ENCODE results near the gene HAUS2.
"Not testable (repeated sequence)": the region's sequence is repeated elsewhere in the genome, so short reads cannot be mapped to it uniquely, and the experiment has no call there.

HAUS2 gene

GRCh38 chr15:42548249-42549031, at the start of gene HAUS2, which contains the start of gene LRRC57:
Gene HAUS2, plus strand, starts transcription at chr15:42548838. Its CDS starts 35 bp downstream, at chr15:42548873.
Gene LRRC57, minus strand, starts transcription at chr15:42548793. Its CDS starts 359 bp downstream, at chr15:42548434.
- DNase-seq (ENCODE audit: low read depth in 1 of 2, low spot score in 1 of 2) = peak; percentile 74 to 78

DNA sequence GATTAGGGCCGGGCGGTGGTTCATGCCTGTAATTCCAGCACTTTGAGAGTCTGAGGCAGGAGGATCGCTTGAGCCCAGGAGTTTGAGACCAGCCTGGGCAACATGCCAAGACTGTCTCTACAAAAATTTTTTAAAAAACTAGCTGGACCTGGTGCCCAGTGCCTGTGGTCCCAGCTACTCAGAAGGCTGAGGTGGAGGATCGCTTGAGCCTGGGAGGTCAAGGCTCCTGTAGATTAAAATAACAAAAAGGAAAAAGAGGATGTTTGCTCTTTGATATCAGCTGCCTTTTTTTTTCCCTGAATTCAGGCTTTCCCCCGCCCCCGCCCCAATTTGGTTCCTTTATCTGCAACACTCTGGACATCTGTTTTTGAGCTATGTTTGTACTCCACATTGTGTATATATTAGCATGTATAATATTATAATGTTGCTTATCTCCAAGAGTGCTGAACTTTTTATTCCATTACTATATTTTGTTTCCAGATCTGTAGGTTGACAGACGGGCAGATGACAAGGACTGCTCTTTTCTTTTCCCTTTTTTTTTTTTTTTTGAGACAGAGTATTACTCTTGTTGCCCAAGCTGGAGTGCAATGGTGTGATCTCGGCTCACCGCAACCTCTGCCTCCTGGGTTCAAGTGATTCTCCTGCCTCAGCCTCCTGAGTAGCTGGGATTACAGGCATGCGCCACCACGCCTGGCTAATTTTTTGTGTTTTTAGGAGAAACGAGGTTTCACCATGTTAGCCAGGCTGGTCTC, 48.6 kb upstream of the HAUS2 start:
- DNase-seq (ENCODE audit: low read depth in 1 of 2, low spot score in 1 of 2) = no peak

DNA sequence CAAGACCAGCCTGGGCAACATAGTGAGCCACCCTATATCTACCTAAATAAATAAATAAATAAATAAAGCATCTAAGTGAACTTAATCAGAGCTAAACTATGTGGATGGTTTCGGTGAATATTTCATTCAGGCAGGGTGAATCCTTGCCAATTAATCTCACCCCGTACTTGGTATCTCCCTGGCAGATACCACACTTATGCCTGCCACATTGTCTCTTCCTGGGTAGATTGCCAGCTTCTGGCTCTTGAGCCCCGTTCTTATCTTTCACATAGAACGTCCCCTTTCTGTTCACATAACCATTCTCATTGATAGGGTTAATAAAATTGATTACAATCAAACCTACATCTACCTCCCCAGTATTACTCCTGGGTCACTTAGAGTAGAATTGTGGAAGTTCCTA, 46.2 kb upstream of the HAUS2 start:
- no peak for DNase-seq (ENCODE audit: low read depth in 1 of 2, low spot score in 1 of 2)

- no peak for DNase-seq (ENCODE audit: low read depth in 1 of 2, low spot score in 1 of 2)
Measured at GRCh38 chr15:42503825-42504224, 44.8 kb upstream of the HAUS2 start.

GRCh38 chr15:42504631-42505030, 44.0 kb upstream of the HAUS2 start:
- DNase-seq (ENCODE audit: low read depth in 1 of 2, low spot score in 1 of 2) = no peak

GRCh38 chr15:42507514-42507913, 41.1 kb upstream of the HAUS2 start:
- DNase-seq (ENCODE audit: low read depth in 1 of 2, low spot score in 1 of 2) = no peak

- DNase-seq (ENCODE audit: low read depth in 1 of 2, low spot score in 1 of 2) = no peak
Measured at GRCh38 chr15:42508263-42508690, 40.4 kb upstream of the HAUS2 start.

DNA sequence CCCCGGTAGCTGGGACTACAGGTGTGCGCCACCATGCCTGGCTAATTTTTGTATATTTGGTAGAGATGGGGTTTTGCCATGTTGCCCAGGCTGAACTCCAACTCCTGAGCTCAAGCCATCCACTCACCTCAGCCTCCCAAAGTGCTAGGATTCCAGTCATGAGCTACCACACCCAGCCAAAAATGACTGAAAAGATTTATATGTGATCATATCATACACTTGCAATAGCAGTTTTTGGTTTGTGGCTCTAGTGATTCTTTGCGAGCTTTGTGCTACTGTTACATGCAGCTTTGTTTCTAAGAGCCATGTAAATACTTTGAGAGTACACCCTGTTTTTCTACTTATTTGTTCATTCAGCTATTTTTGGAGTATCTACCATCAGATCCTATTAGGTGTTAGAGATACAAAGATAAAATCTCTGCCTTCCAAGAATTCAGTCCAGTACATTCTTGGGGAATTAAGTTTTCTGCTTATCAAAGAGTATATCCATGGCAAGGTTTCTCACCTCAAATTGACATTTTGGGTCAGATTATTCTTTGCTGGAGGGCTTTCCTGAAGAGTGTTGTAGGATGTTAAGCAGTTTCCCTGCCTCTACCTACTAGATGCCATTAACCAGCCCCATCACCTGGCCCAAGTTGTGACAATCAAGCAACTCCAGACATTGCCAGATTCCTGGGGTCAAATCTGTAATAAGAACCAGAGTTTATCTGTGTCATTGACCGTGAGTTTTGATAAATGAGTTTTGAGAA, 38.2 kb upstream of the HAUS2 start:
- no peak for DNase-seq (ENCODE audit: low read depth in 1 of 2, low spot score in 1 of 2)

DNA sequence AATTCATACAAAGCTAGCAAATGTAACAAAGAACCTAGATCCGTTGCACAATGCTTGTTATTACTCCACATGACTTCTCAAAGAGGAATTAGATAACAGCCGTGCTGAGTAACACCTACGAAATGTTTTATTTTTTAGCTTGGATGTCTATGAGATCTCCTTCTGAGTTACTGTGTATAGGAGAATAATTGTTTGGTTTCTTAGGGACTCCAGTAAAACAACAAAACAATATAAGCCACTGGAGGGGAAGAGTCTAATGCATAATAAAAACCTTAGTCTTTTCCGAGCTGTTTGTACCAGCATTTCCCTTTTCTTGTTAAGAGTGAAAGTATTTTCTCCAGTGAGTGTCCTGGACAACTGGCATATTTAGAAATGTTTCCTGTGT, 37.6 kb upstream of the HAUS2 start:
- no peak for DNase-seq (ENCODE audit: low read depth in 1 of 2, low spot score in 1 of 2)

DNA sequence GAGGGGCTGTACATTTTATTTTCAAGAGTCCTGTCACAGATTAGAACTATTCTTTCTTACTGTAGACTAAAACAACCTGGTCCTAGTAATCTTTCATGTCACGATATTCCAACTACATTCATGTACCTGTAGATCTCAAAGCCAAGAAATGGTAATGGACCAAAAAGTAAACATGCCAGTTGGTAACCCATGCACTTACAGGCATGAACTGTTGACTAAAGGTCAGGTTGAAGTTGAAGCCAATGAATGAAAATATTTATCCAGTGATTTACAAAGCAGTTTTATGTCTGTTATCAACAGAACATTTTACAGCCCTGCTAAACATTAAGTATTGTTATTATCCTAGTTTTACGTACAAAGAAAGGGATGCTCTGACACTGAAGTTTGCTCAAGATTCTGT, 25.3 kb upstream of the HAUS2 start:
- no peak for DNase-seq (ENCODE audit: low read depth in 1 of 2, low spot score in 1 of 2)

DNA sequence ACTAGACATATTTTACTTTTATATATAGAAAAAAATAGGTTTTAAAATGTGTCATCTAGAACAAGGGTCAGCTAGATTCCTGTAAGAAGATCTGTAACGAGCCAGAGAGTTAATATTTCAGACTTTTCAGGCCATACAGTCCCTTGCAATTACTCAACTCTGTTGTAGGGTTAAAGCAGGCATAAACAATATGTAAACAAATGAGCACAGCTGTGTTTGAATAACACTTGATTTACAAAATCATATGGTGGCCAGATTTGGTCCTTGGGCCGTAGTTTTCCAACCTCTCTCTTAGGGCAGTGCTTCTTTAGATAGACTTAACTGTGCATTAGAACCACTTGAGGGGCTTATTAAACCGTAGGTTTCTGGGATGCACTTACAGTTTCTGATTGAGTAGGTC, 19.7 kb upstream of the HAUS2 start:
- no peak for DNase-seq (ENCODE audit: low read depth in 1 of 2, low spot score in 1 of 2)

- no peak for DNase-seq (ENCODE audit: low read depth in 1 of 2, low spot score in 1 of 2)
Measured at GRCh38 chr15:42533246-42533645, 15.4 kb upstream of the HAUS2 start.

GRCh38 chr15:42544853-42545629, 3.6 kb upstream of the HAUS2 start:
- no peak for DNase-seq (ENCODE audit: low read depth in 1 of 2, low spot score in 1 of 2)

DNA sequence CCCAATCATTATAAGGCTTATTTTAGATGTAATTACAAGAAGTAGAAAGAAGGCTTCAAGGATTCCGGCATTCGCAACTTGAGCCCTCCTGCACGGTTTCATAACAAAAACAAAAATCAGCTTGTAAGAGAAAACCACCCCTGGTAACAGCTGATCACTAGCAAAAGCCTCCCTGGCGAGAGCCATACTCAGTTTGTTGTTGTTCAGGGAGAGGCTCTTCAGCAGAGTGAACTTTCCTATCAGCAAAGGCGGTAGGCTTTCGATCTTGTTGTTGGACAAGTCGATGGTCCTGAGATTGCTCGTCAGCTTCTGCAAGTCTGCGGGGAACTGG, 755 bp upstream of the HAUS2 start:
- no peak for DNase-seq (ENCODE audit: low read depth in 1 of 2, low spot score in 1 of 2)

DNA sequence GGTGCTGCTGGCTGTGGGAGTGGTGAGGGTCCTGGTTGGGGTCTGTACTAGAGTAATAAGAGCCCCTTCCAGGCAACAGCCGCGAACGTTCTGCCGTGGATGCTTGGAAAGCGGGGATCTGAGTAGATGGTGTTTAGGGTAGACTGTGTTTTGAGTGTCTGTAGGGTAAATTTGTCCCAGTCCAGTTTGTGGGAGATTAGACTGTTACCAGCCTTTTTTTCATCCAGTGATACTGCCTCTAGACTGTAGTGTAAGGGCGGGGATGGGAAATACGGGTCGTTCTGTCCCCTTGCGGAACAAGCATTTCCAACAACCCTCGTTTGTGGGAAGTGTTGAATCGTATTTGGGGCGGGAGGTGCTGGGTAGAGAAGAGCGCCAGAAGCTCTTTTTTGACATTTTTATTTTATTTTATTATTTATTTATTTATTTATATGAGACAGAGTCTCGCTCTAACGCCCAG, 424 bp downstream of the HAUS2 start:
- no peak for DNase-seq (ENCODE audit: low read depth in 1 of 2, low spot score in 1 of 2)

DNA sequence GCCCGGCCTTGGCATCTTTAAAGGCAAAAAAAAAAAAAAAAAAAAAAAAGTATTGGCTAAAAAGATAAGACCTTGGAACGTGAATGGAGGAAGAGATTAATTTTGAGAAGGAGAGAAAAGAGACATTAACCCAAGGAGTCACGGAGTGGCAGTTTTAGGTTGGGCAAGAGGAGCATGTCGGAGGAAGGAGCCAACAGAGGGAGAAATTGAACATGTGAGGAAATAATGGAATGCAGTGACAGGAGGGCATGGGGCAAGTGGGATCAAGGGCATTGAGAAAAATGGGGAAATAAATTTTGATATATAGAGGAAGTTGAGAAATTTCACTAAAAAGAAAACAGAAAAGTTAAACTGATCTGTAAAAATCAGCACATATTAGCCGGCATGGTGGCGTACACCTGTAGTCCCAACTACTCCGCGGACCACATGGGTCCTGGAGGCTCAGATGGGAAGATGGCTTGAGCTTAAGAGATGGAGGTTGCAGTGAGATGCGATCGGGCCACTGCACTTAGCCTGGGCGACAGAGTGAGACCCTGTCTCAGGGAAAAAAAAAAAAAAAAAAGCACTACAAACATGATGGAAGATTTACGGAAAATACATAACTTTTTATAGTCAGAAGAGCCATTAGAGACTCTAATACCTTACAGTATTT, 1.2 kb downstream of the HAUS2 start:
- no peak for DNase-seq (ENCODE audit: low read depth in 1 of 2, low spot score in 1 of 2)

DNA sequence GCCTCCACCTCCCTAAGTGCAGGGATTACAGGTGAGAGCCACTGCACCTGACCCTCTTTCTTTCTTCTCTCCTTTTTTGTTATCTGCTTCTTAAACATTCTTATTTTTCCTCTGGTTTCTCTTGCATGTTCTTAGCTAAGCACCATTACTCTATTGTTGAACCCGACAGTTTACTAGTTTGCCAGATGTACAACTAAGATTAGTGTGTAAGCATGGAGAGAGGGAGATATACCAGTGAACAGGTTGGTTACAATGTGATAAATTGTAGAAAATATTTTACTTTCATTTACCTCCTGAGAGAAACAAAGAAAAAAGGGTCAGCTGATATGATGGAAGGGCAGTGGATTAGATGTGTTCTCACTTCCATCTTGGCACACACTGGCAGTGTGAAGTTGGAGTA, 4.9 kb downstream of the HAUS2 start:
- no peak for DNase-seq (ENCODE audit: low read depth in 1 of 2, low spot score in 1 of 2)

DNA sequence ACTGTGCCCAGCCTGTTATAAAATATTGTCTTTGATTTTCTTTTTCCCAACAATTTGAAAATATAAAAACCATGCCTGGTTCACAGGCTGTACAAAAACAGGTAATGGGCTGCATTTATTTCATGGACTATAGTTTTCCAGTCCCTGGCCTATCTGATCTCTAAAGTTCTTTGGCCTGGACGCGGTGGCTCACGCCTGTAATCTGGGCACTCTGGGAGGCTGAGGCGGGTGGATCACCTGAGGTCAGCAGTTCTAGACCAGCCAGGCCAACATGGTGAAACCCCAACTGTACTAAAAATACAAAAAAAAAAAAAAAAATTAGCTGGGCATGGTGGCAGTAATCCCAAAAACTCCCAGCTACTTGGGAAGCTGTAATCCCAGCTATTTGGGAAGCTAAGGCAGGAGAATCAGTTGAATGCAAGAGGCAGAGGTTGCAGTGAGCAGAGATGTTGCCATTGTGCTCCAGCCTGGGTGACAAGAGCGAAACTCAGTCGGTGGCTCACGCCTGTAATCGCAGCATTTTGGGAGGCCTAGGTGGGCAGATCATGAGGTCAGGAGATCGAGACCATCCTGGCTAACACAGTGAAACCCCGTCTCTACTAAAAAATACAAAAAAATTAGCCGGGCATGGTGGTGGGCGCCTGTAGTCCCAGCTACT, 8.0 kb downstream of the HAUS2 start:
- DNase-seq (ENCODE audit: low read depth in 1 of 2, low spot score in 1 of 2) = not testable (repeated sequence)

- no peak for DNase-seq (ENCODE audit: low read depth in 1 of 2, low spot score in 1 of 2)
Measured at GRCh38 chr15:42558739-42559138, 10.1 kb downstream of the HAUS2 start.
